Measurements from ENCODE around the gene INPP5J.
"Not testable (repeated sequence)": the region's sequence is repeated elsewhere in the genome, so short reads cannot be mapped to it uniquely, and the experiment has no call there.

Gene INPP5J, protein sequence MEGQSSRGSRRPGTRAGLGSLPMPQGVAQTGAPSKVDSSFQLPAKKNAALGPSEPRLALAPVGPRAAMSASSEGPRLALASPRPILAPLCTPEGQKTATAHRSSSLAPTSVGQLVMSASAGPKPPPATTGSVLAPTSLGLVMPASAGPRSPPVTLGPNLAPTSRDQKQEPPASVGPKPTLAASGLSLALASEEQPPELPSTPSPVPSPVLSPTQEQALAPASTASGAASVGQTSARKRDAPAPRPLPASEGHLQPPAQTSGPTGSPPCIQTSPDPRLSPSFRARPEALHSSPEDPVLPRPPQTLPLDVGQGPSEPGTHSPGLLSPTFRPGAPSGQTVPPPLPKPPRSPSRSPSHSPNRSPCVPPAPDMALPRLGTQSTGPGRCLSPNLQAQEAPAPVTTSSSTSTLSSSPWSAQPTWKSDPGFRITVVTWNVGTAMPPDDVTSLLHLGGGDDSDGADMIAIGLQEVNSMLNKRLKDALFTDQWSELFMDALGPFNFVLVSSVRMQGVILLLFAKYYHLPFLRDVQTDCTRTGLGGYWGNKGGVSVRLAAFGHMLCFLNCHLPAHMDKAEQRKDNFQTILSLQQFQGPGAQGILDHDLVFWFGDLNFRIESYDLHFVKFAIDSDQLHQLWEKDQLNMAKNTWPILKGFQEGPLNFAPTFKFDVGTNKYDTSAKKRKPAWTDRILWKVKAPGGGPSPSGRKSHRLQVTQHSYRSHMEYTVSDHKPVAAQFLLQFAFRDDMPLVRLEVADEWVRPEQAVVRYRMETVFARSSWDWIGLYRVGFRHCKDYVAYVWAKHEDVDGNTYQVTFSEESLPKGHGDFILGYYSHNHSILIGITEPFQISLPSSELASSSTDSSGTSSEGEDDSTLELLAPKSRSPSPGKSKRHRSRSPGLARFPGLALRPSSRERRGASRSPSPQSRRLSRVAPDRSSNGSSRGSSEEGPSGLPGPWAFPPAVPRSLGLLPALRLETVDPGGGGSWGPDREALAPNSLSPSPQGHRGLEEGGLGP

DNA sequence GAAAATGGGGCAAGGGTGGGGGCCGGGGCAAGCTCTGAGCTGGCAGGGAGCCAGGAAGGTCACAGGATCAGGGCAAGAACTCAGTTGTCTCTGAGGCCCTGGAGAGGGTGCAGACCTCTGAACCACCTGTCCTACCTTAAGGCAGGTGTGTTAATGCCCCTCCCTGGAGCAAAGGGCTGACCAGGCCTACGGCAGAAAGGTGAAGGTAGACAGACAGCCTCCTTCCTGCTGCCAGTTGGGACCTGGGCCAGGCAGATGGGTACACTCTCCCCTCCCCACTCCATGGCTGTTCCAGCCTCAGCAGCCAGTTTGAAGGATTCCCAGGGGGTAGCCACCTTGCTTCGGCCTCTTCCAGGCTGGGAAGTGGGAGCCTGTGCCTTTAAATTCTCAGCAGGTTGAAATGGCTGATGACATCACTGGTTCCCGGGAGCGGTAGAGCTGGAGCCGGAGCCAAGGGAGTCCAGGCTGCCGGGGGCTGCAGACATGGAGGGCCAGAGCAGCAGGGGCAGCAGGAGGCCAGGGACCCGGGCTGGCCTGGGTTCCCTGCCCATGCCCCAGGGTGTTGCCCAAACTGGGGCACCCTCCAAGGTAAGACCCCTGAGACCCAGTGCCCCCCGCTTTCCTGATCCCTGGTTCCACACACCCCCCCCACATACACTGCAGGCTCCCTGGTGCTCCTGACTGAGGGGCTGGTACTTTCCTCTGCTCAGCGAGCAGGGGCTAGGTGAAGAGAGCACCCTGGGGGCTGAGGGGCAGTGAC lies at the start of gene INPP5J:
INPP5J (plus strand) TSS at position 435 of the 760 bp plus-strand sequence; CDS start at position 484, 49 bp downstream.
- DNase-seq = no peak

DNA sequence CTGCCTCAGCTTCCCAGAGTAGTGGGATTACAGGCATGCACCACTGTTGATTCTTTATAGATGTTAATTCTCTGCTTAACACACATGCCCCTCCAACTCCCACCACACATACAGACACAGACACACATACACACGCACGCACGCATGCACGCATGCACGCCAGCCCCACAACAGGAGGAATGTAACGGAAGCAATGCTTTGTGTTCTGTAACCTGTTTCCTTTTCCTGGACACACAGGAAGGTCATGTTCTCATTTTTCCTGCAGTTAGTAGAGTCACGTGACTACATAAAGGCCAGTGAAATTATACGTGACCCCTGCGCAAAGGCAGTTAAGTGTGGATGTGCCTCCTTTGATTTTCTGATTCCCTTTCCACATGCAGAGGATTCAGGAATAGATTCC lies 49.6 kb upstream of the INPP5J start:
- DNase-seq = not testable (repeated sequence)

DNA sequence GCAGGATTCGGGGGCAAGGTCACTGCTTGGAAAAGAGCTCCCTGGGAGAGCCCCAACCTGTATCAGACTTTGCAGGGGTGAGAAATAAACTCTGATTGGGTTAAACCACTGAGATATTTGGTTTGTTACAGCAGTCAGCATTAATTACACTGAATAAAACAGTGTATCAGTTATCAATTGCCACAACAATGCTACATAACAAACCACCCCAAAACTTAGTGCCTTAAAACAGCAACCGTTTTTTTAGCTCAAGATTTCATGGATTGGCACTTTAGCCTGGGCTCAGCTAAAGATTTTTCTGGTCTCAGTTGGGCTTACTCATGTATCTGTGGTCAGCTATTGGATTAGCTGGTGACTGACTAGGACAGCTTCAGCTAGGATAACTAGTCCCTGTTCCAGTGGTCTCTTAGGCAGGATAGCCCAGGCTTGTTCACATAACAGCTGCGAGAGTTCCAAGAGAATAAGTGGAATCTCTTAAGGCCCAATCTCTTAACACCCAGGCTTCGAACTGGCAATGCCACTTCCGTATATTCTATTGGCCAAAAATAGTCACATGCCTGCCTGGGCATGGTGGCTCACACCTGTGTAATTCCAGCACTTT lies 49.1 kb upstream of the INPP5J start:
- DNase-seq = not testable (repeated sequence)

DNA sequence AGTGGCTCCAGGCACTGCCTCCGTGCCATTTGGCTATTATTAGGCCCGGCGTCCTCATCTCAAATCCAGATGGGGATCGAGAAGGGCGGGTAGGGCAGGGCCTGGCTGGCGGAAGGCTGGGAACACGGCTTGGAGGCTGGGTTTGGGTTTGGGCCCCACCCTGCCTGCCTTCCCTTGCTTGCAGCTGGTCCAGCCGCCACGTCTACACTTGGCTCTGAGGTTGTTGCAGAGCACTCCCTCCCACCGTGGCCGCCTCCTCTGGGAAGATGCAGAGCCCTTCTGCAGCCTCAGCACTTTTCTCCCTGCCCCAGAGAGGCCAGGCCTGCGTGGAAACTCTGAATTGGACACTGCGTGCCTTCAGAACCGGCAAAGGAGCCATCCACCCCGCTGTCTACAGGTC lies 46.8 kb upstream of the INPP5J start:
- DNase-seq = no peak

DNA sequence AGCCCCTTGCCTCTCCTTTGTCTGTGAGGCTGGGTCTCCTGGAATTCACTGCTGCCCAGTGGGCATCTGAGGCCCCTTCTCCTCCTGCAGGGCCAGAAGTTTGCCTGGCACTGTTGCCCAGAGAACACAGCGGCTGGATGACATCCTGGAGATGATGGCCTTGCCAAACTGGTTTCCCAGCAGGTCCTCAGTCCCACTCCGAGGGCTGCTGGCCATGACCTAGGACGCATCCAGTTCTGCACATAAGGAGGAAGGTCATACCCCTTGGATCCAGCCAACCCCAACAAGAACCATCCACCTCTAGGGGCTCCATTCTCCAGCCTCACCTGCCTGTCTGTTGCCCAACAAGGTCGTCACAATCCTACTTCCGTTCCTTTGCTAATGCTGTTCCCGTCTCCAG lies 45.1 kb upstream of the INPP5J start:
- no peak for DNase-seq

DNA sequence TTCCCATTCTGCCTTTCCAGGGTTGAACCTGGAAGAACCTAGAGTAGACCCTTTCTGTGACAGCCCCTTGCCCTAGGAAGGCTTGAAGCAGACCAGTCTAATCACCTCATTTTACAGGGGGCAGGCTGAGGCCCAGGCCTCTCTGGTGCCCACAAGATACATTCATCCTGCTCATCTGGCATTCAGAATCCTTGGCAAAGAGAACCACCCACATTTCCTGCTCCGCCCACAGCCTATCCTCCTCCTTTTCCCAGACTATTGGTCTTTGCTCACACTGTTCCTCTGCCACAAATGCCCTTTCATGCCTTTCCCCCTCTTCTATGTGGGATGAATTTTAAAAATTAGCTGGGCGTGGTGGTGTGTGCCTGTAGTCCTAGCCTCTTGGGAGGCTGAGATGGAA lies 44.4 kb upstream of the INPP5J start:
- not testable (repeated sequence) for DNase-seq

DNA sequence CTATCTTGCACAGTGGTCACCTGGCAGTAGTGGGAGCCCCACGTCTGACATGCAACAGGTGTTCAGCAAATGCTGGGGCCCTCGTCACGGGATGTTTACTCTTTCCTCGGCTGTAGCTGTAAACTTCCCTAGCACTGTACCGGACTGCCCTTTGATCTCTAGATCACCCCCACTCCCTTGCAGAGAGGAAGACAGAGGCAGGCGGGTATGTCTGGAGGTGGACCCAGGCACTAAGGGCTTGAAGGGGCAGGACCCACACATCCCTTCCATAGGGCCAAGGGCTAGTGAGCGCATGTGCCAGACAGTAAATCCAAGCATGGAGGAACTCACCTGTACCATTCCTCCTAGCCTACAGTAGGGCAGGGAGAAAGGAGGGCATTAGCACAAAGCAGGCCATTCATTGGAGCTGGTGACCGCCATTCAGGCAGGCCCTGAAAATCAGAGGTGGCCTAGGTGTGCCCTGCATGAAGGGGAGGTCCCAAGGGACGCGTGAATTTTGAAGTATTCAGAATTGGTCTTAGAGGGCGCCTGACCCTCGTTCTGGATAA lies 43.6 kb upstream of the INPP5J start:
- DNase-seq = no peak

DNA sequence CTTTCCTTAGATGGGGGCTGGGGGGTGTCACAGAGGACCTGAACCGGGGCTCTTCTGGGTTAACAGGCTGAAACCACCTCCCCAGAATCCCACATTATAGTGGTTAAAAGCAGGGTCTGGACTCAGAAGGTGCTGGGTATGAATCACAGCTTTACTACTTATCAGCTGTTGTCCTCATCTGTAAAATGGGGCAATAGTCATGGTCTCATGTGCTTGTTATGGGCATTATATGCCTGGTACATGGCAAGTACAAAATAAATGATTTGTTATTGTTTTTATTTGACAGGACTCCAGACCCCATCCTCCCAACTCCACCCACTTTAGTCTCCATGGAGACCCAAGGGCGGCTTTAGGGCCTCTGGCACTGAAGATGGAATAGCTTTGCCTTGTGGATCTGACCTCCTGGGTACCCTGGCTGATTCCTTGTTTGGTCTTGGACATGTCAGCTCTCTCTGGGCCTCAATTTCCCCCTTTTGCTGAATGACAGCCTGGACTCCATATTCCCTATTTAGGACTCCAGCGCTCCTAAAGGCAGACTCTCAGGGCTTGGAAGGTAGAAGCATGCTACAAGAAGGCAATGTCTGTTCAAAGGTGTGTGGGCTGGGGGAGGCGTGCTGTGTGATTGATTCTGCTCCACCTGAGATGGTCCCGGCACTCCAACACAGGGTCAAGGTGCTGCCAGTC lies 42.5 kb upstream of the INPP5J start:
- no peak for DNase-seq

DNA sequence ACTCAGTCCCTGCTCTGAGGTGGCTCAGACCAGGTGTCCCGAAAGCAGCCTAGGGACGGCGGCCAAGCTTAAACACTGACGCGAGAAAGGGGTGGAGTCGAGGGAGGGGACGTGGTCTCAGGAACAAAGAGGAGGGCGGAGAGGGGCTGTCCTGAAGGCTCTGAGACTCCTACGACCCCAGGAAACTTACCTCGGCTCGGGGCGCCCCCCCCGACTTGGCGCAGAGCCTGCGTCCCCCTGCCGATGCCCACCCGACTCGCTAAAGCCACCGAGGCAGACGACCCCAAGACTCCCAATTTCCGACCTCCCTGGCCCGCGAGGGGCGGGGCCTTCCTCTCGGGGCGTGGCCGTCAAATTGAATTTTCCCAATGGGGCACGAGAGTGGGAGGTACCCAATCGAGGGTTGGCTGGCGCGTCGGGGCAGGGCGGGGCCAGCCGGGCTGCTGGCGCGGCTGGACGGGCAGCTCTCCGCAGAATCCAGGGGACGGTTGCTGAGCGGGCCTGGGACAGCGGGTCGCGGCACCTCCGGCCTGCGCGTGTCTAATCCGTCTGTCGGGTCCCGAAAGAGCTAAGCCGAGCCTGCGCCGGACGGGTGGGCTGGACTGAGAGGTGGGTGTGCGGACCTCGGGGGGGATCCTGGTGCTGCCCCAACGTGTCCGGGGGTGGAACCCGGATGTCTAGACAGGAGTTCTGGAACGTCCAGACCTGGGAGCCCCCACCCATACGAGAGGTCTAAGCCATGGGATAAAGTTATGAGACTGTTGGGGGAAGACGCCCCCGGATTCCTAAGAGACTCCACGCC lies 41.7 kb upstream of the INPP5J start, which contains the start of gene SMTN:
SMTN (plus strand) TSS at position 471 of the 802 bp plus-strand sequence. CDS start 1,941 bp downstream, outside the sequence.
- DNase-seq = peak; percentile 95

DNA sequence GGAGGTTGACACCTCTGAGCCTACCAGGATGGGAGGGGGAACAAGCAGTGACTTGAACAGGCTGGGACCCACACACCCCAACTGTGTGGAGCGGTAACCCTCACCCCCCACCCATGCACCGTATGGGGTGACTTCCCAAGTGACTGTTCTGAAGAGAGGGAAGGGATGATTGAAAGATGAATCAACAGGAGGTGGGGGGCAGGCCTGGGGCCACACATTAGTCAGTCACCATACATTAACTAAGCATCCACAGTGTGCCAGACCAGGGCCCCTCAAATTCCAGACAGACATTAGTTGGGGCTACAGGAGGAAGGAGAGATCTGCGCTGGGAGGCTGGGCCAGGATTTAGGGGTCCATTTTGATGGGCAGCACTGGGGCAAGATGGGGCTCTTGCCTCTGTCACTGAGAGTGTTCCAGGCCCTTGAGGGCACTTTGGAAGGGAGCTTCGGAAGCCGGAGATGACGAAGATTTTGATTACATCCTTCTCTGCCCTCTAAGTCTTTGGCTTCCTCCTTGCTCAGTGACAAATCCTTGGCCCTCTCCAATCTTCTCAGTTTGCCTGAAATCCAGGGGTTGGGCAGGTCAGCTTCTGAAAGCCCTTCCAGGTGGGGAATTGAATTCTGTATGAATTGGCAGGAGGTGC lies 40.7 kb upstream of the INPP5J start:
- DNase-seq = no peak

DNA sequence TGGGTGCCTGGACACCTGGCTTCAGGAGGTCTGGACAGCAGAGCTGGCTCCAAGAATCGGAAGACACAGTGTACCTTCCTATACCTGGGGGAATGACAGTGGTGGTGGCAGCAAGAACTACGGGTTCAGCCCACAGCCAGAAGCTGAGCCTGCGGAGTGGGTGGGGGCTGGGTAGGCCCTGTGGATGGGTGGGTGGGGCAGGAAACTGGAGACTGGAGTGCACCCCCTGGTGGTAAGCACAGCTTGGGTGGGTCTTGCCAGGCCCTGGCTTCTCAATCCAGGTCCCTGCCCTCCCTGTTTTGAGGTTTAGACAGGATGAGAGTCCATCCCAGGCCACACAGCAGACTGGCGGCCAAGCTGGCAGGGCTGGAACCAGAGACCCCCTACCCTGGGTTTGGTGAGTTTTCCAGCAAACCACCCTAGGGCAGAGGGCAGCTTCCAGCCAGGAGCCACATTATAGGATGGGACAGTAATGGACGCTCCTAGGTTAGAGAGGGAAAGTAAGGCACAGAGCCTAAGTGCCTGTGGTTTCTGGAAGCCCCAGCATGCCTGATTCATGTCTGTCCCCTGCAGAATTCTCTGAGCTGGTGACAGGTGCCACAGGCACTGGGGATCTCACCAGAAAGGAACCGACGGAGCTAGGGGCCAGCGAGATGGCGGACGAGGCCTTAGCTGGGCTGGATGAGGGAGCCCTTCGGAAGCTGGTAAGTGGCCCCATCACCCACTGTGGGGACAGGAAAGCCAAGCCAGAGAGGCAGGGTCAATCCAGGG lies 40.0 kb upstream of the INPP5J start:
- peak; percentile 85 for DNase-seq

DNA sequence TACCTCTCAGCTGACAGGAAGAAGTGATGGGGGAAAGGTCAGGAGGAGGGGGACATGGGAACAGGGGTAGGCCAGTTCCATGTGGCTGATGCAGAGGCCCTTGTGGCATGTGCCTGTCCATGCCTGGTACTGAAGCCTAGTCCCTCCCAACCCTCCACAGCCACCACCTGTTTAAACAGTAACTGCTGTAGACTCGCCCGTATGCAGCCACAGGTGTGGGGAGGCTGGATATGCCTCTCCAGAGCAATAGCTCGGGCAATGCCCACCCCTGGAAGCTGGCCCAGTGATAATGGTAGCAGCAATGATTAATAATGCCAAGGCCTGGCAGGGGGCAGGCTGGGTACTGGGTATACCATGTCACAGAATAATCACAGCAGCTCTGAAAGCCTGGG lies 39.4 kb upstream of the INPP5J start:
- no peak for DNase-seq

DNA sequence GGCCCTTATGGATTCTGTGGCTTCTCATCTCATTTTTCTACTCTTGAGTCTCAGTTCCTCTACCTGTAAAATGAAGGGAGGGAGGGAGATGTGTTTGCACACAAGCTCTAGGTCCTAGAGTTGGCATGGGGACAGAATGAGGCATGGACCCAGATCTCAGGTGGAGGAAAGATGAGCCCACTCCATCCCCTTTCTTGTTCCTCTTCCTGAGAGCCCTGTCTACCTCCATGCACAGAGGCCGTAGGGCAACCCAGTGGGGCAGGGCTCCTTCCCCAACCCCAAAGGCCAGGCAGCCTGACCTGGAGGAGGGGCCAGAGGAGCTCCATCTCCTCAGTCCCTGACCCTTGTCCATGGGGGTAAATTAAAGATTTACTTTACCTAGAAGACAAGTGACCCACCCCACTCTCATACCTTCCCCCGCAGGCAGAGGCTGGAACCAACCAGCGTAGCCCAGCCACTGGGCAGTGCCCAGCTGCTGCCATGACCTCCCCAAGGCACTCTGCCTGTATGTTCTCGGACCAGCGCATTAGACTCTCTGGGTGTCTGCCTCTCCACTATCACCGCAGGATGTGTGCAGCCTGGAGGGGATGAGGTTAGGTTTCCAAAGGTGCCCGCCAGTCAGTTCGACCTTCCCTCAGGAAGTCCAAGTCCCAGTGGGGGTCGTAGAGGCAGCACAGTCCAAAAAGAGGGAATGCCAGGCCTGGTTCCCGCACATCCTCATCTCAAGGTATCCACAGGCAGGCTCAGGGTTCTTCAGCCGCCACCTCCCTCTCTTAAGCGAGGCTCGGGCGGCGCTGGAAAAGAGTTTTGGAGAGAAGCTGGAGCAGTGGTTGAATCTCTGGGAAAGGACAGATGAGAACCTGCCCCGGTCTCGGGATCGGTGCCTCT lies 38.6 kb upstream of the INPP5J start:
- DNase-seq = no peak

DNA sequence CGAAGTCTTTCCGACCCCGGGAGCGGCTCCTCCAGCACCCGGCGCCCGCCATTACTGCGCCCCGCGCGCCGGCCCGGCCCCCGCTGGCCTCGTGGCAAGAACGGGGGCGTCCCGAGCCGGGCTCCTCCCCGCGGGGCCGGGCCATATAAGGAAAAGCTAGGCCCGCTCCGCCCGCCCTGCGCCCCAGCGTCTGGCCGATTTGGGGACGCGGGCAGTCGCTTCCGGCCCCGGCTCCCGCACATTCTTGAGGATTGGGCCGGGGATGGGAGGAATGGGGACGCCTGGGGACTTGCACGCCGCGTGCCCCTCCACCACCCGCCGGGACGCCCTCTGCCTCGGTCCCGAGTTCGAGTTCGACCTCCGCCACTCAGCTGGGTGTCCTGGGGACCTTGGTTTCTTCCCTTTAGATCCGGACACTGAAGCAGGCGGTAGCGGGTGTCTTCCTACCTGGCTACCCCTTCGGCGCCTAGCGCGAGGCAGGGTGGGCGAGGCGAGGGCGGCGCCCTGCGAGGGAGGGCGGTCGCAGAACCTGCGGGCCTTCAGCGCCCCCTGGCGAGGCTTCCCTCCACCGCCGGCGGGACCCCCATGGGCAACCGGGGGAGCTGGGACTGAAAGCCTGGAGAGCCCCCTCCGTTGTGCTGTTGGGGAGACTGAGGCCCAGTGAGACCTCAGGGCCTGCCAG lies 37.8 kb upstream of the INPP5J start:
- DNase-seq = peak; percentile 95

DNA sequence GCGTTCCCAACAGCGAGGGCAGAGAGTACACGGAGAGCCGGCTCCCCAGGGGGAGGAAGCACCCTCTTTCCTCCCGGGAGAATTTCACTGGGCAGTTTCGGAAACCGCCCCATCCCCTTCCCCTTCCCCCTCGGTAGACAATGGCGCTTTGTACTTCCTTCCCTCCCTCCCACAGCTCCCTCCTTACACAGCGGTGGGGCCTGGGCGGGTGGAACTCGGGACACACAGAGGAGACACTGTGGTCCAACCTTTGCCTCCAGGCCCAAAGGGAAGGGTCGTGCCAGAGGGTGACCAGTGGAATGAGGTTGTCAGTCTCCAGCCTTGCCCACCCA lies 37.3 kb upstream of the INPP5J start:
- no peak for DNase-seq

DNA sequence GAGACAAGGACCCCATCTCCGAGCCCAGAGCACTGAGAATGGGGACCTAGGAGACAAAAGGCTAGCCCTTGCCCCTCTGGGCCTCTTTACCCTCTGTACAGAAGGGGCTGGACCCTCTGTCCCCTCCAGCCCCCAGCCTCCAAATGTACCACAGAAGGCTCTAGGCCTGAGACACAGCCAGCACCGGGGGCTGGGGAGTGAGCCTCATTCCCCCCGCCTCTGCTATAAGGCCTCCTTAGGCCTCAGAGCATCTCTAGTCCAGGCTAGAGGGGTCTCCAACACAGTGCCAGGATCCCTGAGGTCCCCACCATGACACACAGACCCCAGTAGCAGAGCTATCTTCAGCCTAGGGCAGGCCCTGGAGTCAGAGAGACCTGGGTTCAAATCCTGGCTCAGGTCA lies 36.8 kb upstream of the INPP5J start:
- DNase-seq = no peak

DNA sequence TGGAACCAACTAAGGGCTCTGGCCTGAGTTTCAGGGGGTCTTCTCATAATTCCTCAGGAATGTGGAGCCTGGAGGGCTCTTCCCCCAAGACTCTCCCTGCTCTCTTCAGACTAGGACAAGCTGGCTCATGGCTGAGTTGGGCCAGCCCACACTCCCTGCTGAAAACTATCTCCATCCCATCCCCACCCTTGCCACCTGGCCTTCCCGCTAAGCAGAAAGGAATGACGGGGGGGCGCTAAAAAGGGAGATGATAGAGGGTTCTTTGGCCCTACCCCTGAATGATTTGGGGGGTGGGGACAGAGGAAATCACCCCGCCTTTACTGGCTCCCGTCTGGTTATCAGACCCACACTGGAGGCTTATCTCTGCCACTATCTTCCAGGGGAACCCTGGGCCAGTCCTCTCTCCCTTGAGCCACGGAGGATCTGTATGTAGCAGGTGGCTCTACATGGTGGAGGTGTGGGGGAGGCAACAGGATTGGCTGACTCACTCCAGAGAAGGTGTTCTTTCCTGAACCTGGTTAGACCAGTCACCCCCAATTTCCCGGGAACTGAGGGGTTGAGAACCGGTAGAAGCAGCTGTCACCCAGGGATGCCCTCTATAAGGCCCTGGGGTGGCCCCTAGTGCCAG lies 35.9 kb upstream of the INPP5J start:
- no peak for DNase-seq
